Measurements from ENCODE around the gene HNRNPUL1.
"Not testable (repeated sequence)": the region's sequence is repeated elsewhere in the genome, so short reads cannot be mapped to it uniquely, and the experiment has no call there.

HNRNPUL1 gene

DNA sequence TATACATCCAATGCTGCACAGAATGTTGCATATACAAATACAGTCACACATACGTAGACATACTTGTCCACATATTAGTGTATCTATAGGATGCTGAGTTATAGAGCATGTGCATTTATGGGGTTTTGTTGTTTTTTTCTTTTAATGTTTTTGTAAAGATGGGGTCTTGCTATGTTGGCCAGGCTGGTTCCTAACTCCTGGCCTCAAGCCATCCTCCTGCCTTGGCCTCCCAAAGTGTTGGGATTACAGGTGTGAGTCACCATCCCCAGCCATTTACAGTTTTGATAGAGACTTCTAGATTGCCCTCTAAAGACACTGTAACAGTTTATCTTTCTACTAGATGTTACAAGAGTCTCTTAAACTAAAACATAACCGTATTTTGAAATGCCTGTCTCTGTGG, 14.3 kb downstream of the HNRNPUL1 start:
- no peak for DNase-seq

DNA sequence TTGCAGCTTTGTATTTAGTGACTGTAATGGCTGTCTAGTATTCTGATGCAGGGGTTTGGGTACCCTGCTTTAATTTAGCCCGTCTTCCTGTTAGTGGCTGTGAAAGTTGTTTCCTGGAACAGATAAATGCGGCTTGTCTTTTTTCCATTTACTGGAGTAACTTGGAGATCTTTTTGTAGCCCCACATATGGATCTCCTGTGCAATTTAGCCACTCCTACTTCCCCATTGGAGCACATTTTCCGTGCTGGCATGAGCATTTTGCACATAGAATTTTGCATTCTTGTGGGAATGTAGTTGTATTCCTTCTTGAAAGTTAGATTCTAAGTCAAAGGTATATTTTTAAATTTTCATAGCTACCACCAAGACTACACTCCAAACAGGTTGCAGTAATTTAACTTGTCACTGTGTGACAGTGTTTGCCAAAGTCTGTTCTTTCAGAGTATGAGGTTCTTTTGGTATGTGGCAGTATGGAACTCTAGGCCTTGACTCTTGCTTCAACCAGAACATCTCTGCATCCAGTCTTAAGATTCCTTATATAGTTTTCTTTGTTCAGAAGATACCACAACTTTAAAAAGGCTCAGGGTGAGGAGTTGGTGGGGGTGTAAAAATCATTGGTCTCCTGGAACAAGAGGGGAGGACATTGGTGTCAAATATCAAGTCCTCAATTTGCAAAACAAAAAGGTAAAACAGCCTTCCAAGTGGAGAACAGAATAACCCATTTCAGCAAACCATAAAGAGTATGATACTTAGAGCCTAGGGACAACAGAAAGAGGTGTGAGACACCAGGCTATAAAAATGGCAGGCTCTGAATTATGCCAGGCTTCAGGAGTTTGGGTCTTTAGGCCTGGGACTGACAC, 24.7 kb downstream of the HNRNPUL1 start:
- DNase-seq = no peak

DNA sequence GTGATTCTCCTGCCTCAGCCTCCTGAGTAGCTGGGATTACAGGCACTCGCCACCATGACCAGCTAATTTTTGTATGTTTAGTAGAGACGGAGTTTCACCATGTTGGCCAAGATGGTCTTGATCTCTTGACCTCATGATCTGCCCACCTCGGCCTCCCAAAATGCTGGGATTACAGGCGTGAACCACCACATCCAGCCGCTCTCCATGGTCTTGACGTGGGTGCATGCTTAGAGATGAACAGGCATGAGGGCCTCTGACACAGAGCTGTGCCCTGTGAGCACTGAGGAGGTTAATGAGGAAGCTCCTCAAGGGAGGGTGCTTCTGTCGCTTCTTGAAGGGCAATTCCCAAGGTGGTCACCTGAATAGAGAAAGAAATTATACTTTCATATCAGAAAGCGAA, 25.6 kb downstream of the HNRNPUL1 start:
- DNase-seq = not testable (repeated sequence)

DNA sequence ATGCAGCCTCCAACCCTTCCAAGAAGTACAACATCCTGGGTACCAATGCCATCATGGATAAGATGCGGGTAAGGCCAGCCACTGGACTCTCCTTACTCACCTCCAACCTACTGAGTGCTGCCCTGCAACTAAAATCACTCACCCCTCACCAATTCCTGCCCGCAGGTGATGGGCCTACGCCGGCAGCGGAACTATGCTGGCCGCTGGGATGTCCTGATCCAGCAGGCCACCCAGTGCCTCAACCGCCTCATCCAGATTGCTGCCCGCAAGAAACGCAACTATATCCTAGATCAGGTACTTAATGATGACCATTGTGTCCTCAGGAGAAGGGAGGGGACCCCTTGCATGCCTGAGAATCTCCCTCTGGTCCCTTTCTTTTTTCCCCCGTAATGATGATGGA, 30.2 kb downstream of the HNRNPUL1 start:
- no peak for DNase-seq

DNA sequence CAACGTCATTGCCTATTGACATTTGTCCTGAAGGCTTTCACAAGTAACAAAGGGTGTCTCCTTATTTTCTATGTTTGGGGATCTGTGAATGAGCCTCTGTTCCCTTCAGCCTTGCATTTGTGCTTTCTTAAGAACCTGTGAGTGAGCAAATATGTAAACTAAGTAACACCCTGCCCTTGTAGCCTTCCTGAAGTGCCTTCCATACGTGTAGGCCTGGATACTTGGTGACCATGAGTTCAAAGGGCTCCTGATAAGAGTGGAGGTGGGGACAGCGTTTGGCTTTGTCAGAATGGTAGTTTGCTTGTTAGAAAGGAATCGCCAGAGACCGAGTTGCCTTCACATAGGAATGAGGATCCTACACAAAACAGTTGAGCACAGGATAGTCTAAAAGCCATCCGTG, 31.3 kb downstream of the HNRNPUL1 start:
- no peak for DNase-seq

DNA sequence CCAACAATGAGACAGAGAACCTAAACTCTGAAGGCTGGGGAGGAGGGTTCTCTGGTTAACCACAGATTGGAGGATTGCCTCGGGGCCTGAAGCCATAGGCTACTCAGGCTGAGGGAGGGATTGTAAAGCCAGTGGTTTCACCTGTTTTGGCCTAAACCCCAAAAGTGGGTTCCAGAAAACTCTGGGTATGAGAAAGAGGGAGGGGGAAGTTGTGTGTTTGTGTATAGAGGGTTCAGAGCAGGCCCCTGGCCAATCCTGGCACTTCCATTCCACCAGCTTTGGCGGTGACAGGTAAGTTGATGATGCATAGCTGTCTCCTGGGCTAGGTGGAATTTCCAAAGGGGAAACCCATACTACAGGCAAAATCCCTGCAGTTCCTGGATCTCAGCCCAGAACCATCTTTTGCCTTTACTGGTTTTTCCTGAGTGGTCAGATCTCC, 32.3 kb downstream of the HNRNPUL1 start:
- no peak for DNase-seq

DNA sequence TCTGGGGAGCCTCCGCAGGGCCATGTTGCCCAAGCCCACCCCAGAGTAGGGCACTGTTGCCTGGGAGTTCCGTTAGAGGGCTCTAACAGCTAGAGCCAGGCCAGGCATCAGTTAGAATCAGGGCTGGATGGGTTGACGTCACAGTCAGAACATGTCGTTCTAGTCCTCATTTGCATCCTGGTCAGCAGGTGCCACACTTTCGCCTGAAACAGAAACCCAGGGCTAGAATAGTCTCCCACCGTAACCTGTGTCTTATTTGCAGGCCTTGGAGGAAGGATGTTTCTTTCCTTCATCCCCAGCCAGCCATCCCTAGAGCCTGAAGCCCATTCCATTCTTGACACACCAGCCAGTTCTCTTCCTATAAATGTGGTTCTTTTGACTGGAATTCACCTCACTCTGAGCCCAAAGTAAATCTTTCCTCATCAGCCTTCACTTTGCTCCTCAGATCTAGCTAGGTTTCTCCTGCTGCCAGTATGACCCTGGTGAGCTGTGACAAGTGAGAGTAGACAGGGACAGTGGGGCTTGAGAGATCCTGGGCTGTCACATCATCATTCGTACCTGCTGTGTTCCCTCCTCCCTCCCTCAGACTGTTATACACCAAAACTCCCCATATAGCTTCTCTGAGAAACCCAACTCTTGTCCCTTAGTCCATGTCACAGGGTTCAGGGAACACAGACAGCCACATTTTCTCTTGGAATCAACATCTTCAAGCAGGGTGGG, 33.6 kb downstream of the HNRNPUL1 start:
- no peak for DNase-seq

DNA sequence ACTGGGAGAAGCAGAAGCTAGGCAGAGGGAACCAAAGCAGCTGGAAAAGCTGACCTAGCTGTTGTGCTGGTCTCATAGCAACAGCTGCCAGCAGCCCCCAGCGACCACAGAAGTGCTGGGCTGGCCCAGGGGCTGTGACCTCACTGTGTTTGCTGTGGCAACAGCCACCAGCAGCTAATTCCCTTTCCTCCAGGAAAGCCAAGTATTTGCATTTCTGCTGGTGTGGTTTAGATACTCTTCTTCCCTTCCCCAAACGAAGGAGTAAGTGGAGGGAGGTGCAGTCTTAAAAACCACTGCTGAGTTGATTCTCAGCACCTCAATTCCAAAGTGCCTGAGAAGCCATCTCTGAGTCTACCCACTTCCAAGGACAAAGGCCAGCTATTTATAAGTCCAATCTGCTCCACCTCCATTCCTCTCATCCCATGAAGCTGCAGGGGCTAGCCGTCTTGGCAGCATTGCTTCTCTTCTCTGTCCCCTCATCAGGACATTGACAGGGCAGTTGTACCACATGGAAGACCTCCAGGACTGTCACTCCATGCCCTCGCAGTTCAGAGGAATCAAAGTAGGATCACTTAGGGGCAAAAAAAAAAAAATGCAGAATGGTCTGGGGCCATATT, 34.3 kb downstream of the HNRNPUL1 start:
- peak; percentile 52 for DNase-seq

DNA sequence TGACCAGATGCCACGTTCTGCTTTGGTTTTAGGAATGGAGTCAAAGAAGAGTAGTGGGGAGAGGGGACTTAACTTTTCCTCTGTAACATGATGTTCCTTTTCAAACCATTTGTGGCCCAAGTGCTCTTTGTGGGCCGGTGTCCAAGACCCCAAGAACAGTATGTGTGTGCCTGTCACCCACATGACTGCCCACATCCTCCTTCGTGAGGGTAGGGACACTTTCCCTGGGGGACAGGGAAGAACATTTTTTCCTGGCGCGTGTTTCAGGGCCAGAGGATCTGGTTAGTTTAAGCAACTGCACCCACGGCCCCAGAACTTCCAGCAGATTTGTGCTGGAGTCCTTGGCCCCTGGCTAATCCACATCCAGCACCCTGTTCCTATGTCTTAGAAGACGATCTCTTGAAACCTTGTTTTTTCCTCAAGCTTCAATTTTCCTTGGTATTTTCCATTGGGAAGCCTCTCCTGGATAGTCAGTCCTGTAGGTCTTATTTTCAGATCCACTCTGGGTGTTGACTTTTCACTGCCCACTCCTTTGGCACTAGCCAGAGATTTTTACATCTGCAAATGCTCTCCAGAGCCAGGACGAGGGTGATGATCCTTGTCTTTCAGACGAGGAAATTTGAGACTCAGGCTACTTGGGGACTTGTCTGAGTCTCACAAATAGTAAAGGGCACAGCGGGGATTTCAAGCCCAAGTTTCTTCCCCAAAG, 35.0 kb downstream of the HNRNPUL1 start:
- no peak for DNase-seq

DNA sequence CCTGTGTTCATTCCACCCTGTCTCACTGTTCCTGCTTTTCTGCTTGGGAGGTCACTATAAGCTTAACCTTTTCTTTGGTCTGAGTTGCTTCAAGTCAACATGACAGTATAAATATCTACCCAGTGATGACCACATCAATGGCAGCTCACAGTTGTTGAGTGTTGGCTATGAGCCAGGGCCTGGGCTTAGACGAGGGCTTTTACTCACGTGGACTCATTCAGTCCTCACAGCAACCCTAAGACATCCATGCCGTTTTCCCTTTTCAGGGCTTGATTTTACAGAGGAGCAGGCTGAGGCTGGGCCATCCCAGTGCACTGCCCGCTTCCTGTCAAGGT, 35.5 kb downstream of the HNRNPUL1 start:
- no peak for DNase-seq

DNA sequence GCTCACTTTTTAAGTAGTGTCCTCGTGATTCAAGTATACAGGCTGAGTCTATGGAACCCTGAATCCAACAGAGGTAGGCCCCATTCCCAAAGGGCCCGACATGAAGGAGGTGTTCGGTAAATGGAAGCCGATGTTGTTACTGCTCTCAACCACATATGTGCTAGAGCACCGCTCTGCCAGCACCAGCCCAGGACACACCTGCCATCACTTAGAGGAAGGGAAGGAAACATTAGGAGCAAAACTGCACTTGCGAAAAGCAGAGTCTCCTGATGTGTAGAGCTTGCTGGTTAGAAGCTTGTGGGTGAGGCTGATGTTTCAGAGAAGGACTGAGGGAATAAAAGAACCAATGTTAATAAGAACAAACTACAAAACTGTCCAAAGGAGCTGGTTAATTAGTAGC, 36.4 kb downstream of the HNRNPUL1 start:
- DNase-seq = no peak

DNA sequence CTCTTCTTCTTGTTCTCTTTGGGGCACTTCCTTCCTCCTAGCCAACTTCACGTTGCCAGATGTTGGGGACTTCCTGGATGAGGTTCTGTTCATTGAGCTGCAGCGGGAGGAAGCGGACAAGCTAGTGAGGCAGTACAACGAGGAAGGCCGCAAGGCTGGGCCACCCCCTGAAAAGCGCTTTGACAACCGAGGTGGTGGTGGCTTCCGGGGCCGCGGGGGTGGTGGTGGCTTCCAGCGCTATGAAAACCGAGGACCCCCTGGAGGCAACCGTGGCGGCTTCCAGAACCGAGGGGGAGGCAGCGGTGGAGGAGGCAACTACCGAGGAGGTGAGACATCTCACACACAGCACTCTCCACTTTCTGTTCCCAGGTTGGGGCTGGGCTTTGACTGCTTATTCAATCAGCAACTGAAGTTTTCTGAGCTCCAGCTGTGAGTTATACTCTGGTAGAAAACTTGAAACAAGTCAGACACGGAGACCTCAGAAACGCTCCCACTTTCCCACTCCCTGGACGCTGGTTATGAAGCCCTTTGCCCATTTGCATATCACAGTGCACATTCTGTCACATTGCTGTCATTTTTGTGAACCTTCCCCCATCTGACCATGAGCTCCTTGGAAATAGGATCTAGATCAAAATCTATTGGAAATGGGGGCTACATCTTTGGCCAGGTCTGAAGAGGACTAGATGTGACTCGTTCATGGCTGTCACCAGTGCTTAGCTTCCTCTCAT, 38.6 kb downstream of the HNRNPUL1 start:
- peak; percentile 87 for DNase-seq

DNA sequence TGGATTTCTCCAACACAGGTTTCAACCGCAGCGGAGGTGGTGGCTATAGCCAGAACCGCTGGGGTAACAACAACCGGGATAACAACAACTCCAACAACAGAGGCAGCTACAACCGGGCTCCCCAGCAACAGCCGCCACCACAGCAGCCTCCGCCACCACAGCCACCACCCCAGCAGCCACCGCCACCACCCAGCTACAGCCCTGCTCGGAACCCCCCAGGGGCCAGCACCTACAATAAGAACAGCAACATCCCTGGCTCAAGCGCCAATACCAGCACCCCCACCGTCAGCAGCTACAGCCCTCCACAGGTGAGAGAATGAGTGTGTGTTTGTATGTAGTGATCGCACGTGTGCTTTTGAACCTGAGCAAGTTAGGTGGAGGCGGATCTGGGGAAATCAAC, 39.8 kb downstream of the HNRNPUL1 start:
- no peak for DNase-seq

DNA sequence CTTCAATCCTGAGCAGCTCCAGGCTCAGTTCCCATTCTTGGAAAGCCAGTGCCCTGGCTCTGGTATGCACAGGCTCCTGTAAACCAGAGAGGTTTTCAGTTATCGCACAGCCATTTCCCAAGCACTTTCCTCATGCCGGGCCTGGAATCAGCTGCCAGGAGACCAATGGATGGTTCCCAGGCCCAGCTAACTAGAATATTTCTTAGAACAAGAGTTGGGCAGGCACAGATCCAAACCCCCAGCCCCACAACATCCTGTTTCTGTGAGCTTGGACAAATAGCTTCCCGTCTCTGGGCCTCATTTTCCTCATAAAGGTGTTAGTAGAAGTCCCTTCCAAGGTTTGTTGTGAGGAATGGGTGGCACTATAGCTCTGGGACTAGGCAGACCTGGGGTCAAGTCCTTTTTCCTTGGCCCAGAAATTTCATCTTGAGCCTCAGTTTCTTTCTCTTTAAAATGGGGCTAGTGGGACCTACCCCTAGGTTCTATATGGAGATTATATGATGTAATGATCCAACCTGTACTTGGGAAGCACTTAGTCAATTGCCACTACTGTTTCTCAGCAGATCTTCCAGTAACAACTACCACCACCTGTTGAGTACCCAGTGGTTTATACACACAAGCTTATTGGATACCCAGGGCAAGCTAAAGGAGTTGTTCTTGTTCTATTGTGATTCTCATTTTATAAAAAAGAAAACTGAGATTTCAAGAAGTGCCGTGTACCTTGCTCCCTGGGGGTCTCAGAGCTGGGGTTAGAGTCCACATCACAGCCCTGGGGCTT, 40.7 kb downstream of the HNRNPUL1 start:
- DNase-seq = no peak

DNA sequence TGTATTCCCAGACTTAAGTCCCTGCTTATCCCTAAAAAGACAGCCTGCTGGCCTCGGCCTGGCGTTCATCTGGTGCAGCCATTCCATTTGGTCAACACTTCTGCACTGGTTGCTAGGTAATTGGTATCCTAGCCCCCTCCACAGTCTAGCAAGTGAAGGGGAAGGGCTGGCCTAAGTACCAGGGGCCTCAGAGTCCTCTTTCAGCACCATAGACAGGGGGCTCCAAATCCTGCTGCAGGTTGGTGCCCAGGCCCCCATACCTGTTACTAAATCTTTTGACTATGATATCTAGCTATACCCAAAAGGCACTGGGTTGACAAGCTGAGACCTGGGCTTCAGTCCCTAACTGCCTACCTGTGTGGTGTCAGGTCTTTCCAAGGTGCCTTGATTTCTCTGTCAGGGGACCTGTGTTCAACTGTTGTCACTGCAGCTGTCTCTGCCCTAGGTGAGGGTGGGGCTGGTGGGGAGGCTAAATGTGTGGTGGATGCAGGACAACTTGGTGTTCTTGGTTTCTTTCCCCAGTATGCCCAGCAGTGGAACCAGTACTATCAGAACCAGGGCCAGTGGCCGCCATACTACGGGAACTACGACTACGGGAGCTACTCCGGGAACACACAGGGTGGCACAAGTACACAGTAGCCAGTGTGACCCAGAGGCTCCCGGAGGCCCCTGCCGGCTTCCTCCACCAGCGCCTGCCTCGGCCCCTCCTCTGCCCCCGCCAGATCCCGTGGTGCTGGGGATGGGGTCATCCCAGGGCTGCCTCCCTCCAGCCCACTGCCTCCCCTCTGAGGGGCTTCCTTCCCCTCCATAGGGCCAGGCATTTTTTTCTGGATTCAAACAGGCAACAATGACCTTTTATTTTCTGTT, 42.0 kb downstream of the HNRNPUL1 start:
- DNase-seq = no peak

DNA sequence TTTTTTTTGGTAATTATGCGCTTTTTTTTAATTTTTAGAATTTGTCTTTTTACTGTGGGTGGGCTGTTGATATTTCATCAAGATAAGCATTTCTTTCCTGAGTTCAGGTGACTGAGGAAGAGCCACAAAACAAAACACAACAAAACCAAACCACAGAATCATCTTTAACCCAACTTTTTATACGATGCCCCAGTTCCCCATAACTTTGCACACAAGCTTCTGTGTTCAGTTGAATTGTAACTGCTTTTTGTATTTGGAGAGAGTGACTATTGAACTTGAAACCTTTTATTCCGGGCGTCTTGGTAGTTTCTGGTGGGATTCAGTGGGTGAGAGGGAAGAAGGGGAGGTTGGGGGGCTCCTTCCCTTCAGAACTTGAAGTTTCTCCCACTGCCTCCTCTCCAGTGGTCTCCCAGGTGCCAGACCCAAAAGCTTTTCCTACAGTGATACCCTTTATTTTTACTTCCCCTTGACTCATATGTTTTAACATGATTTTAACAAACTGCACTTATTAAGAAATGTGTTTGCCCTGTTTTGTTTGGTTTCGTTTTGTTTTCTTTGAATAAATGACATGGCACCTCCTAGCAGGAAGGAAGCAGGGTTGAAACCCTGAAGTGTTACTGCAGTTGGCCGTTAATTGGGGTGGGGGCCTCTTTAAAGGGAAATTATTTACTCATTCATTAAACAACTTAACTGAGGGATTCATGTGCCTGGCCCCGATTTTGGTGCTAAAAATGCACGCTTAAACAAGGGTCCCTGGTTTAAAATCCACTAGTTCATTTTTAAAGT, 43.1 kb downstream of the HNRNPUL1 start:
- no peak for DNase-seq

DNA sequence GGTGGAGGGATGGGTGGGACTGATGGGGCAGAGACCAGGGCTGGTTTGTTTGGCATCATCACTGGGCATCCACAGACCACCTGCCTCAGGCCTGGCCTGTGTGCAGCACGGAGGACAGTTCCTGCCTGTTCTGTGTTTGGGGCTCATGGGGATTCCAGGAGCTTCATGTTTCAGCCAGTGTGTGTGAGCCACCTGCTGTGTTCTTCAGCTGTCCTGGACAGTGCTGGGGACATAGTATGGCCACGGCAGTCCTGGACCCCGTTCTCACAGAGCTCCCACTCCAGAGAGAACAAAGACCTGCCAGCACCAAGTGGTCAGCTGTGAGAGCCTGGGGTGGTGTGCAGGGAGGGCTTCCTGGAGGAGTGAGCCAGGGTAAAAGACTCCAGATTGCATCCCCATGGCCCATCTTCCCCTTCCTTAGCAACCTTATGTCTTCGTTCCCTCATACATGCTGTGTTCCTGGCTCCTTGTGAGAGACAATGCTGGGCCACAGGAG, 43.8 kb downstream of the HNRNPUL1 start:
- no peak for DNase-seq

DNA sequence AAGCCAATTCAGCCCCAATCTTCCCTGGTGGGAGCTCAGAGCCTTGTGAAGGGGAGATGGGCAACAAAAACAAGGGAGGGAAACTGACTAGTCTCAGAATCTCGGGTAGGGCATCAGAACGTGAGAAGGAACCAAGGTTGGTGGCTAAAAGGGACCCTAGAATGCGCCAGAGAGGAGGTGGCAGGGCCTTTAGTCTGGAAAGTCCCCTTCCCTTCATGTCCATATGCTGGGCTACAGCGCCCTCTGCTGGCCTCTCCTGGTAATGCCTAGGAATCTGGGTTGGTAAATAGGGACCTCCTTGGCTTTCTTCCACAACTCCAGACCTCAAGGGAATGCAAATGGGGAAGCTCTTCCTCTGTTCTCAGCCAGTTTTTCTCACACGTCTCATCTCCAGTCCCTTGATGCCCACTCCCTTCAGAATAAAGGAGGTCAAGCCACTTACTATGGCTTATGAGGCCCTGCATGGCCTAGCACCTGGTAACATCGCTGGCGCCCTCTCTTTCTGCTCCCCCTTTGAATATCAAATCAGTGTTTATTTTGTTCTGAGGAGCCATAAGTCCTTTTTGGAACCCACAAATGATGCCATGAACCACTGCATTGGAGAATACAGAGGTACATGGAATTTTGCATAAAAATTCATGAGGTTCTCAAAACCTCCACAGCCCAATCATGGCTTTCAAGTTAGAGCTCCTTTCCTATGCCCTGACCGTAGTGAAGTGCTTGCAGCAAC, 44.4 kb downstream of the HNRNPUL1 start:
- DNase-seq = peak; percentile 99

Measured in stimulated activated CD8-positive, alpha-beta memory T cell treated with anti-CD3 and anti-CD28 coated beads, Interleukin-4, amount 100 ng/mL, for 48 hours (primary cell).